PFSK-1 (cell line): ENCODE results near the gene PIAS4.

Source experiments
- FOXP2 ChIP-seq: optimal IDR thresholded peaks from 2 replicates; pipeline ENCODE3; 2011; ENCODE audit warnings: borderline replicate concordance, control low read depth, inconsistent platforms; ENCODE audit not compliant: insufficient read depth; ENCODE audit errors: extremely low read length, extremely low read depth
- POLR2AphosphoS5 ChIP-seq: IDR thresholded peaks from 2 replicates; pipeline ENCODE4 v1.6.1; 2012; ENCODE audit warnings: low read depth, mild to moderate bottlenecking, control low read depth, low read length, moderate library complexity
- REST ChIP-seq, 2 experiments: IDR thresholded peaks; 2 replicates each; pipeline versions ENCODE4 v1.6.1 to v1.8.0; 2011 to 2012; ENCODE audit warnings: low read depth in 2 of 2, low read length in 2 of 2, control low read depth in 1 of 2, inconsistent platforms in 1 of 2, mild to moderate bottlenecking in 1 of 2, moderate library complexity in 1 of 2; ENCODE audit not compliant: insufficient read depth in 1 of 2
- SIN3A ChIP-seq: IDR thresholded peaks from 2 replicates; pipeline ENCODE4 v1.6.1; 2012; ENCODE audit warnings: mild to moderate bottlenecking, low read length, moderate library complexity, borderline replicate concordance; ENCODE audit not compliant: insufficient read depth
- TAF1 ChIP-seq: IDR thresholded peaks from 2 replicates; pipeline ENCODE4 v1.6.1; 2012; ENCODE audit warnings: low read length, control low read depth, borderline replicate concordance; ENCODE audit not compliant: insufficient read depth

DNA sequence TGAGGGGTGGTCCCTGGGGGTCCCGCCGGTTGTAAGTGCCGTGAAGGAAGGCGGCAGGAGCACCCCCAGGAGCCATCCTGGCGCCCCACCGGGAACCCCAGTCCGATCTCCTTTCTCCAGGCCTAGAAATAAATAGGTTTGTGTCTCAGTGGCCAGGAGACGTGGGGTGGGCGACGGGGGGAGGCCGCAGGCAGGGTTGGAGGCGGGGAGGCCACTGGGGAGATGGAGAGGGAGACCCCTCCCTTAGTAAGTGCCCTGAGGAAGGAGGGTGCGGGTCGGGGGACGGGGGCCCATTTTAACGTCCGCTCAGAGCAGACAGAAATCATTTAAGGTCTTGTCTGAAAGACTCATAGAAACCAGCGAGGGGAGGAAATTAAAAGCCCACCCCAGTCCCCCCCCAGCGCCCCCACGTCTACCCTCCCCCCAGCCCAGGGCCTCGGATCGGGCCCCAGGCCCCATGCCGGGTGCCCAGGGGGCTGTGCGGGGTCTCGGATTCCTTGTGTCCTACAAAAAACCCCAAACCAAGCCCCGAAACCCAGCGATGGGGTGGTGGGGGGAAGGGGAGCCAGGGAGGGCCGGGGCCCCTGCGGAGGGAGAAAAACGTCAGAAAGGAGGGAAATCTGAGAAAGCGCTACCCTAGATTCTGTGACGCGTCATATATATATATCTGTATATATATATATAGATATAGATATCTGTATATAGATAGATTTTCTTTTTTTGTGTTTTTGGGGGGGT is 39.6 kb downstream of the PIAS4 start:
- TF ChIP-seq TAF1 (no peak), REST (IDR thresholded peaks at IDR 0.05; ENCODE audit: insufficient read depth in 1 of 2, low read depth in 2 of 2, low read length in 2 of 2) (no peak), SIN3A (no peak), POLR2AphosphoS5 (no peak), FOXP2 (no peak)
